GM19099 (cell line): ENCODE data around the gene FAM209B.

Experiments
- POLR2A ChIP-seq: IDR thresholded peaks from 3 replicates; pipeline ENCODE4 v1.6.1; 2011; ENCODE audit warnings: low read depth; ENCODE audit not compliant: insufficient read length; ENCODE audit errors: extremely low read depth

Gene FAM209B

GRCh38 chr20:56579301-56579710 lies 46.3 kb downstream of the FAM209B start:
- no peak for TF ChIP-seq POLR2A

- TF ChIP-seq POLR2A = no peak
Observed at GRCh38 chr20:56580226-56580625, 47.2 kb downstream of the FAM209B start.

GRCh38 chr20:56581701-56582100 lies 48.7 kb downstream of the FAM209B start:
- no peak for TF ChIP-seq POLR2A

- TF ChIP-seq POLR2A = no peak
Observed at GRCh38 chr20:56582542-56582941, 49.5 kb downstream of the FAM209B start.

GRCh38 chr20:56584916-56585315 lies 51.9 kb downstream of the FAM209B start:
- TF ChIP-seq POLR2A = no peak
